H9 (cell line): ENCODE measurements around the gene CNNM2. TPM values are rescaled to one million over a fixed set of nuclear protein-coding genes. Genes with fewer than 3 reads are reported as not detected.

Experiments
- DNase-seq: peaks from one replicate; pipeline ENCODE4 v3.0.0-alpha.2; 2017
- H2AFZ ChIP-seq: one replicate; pipeline ENCODE4 v1.6.1; 2013; ENCODE audit warnings: mild to moderate bottlenecking, low read length, control low read depth, moderate library complexity
- H2AK5ac ChIP-seq: 2 replicates; pipeline ENCODE4 v1.6.1; 2013; ENCODE audit warnings: low read length, control low read depth, mixed read lengths; ENCODE audit not compliant: insufficient read length
- H2BK120ac ChIP-seq: one replicate; pipeline ENCODE4 v1.6.1; 2013; ENCODE audit warnings: low read depth, mild to moderate bottlenecking, low read length, control low read depth, inconsistent platforms; ENCODE audit not compliant: poor library complexity, severe bottlenecking
- H2BK12ac ChIP-seq: 2 replicates; pipeline ENCODE4 v1.6.1; 2013; ENCODE audit warnings: low read length, control low read depth, mixed read lengths, low read depth; ENCODE audit not compliant: insufficient read length
- H2BK15ac ChIP-seq: 2 replicates; pipeline ENCODE4 v1.6.1; 2013; ENCODE audit warnings: low read depth, low read length, control low read depth
- H2BK20ac ChIP-seq: one replicate; pipeline ENCODE4 v1.6.1; 2013; ENCODE audit warnings: low read depth, mild to moderate bottlenecking, low read length, control low read depth, inconsistent platforms; ENCODE audit not compliant: poor library complexity, severe bottlenecking
- H2BK5ac ChIP-seq: 2 replicates; pipeline ENCODE4 v1.6.1; 2013; ENCODE audit warnings: low read length, control low read depth, mixed read lengths; ENCODE audit not compliant: insufficient read length
- H3K14ac ChIP-seq: 2 replicates; pipeline ENCODE4 v1.6.1; 2013; ENCODE audit warnings: low read length, control low read depth; ENCODE audit not compliant: insufficient read depth
- H3K18ac ChIP-seq: 2 replicates; pipeline ENCODE4 v1.6.1; 2013; ENCODE audit warnings: low read depth, mild to moderate bottlenecking, mixed read lengths, low read length, control low read depth; ENCODE audit not compliant: insufficient read length
- H3K23ac ChIP-seq: 2 replicates; pipeline ENCODE4 v1.6.1; 2013; ENCODE audit warnings: low read length, control low read depth, mixed read lengths, low read depth; ENCODE audit not compliant: insufficient read length
- H3K23me2 ChIP-seq: 2 replicates; pipeline ENCODE4 v1.6.1; 2013; ENCODE audit warnings: low read depth, mild to moderate bottlenecking, mixed read lengths, low read length, control low read depth; ENCODE audit not compliant: insufficient read length, poor library complexity, severe bottlenecking
- H3K27ac ChIP-seq: 2 replicates; pipeline ENCODE4 v1.5.1; 2013; ENCODE audit warnings: low read length, control low read depth, mixed read lengths, low read depth; ENCODE audit not compliant: insufficient read length
- H3K27me3 ChIP-seq: 2 replicates; pipeline ENCODE4 v1.6.1; 2013; ENCODE audit warnings: low read length, control low read depth, inconsistent platforms; ENCODE audit not compliant: insufficient read depth
- H3K4ac ChIP-seq: 2 replicates; pipeline ENCODE4 v1.6.1; 2013; ENCODE audit warnings: low read depth, mild to moderate bottlenecking, control low read depth, inconsistent platforms, low read length, moderate library complexity
- H3K4me1 ChIP-seq: 2 replicates; pipeline ENCODE4 v1.6.1; 2013; ENCODE audit warnings: low read length, control low read depth, inconsistent platforms; ENCODE audit not compliant: insufficient read depth
- H3K4me2 ChIP-seq: 2 replicates; pipeline ENCODE4 v1.6.1; 2013; ENCODE audit warnings: low read length, control low read depth, mixed read lengths; ENCODE audit not compliant: insufficient read length, insufficient read depth
- H3K56ac ChIP-seq: 2 replicates; pipeline ENCODE4 v1.6.1; 2013; ENCODE audit warnings: low read depth, mild to moderate bottlenecking, mixed read lengths, low read length, control low read depth; ENCODE audit not compliant: insufficient read length
- H3K79me1 ChIP-seq: 2 replicates; pipeline ENCODE4 v1.6.1; 2013; ENCODE audit warnings: low read depth, mild to moderate bottlenecking, moderate library complexity, low read length, control low read depth, inconsistent platforms; ENCODE audit not compliant: insufficient read depth, poor library complexity, severe bottlenecking
- H3K79me2 ChIP-seq: 2 replicates; pipeline ENCODE4 v1.6.1; 2013; ENCODE audit warnings: low read length, control low read depth, inconsistent platforms; ENCODE audit not compliant: insufficient read depth
- H3K9ac ChIP-seq: 2 replicates; pipeline ENCODE4 v1.6.1; 2013; ENCODE audit warnings: low read length, control low read depth, mixed read lengths; ENCODE audit not compliant: insufficient read length; ENCODE audit errors: extremely low read depth
- H3K9me3 ChIP-seq: one replicate; pipeline ENCODE4 v1.6.1; 2013; ENCODE audit warnings: low read depth, low read length, inconsistent platforms; ENCODE audit not compliant: control insufficient read depth
- H3T11ph ChIP-seq: one replicate; pipeline ENCODE4 v1.6.1; 2013; ENCODE audit warnings: mild to moderate bottlenecking, low read length, control low read depth, inconsistent platforms
- H4K20me1 ChIP-seq: one replicate; pipeline ENCODE4 v1.6.1; 2013; ENCODE audit not compliant: control insufficient read depth, insufficient read length, insufficient read depth
- H4K5ac ChIP-seq: 2 replicates; pipeline ENCODE4 v1.6.1; 2013; ENCODE audit warnings: low read depth, mild to moderate bottlenecking, mixed read lengths, low read length, control low read depth; ENCODE audit not compliant: insufficient read length
- H4K8ac ChIP-seq: replicated peaks from 2 replicates; pipeline ENCODE4 v1.6.1; 2013; ENCODE audit warnings: low read length, control low read depth, mixed read lengths, low read depth; ENCODE audit not compliant: insufficient read length
- H4K91ac ChIP-seq: 2 replicates; pipeline ENCODE4 v1.6.1; 2013; ENCODE audit warnings: low read depth, mild to moderate bottlenecking, moderate library complexity, mixed read lengths, low read length, control low read depth; ENCODE audit not compliant: insufficient read length
- H3K27ac Mint-ChIP-seq, 3 experiments: 2 replicates in 2 of 3; 3 replicates in 1 of 3; pipeline ENCODE4 v1.8.0; 2020 to 2021; ENCODE audit warnings: mixed read lengths in 3 of 3, mild to moderate bottlenecking in 1 of 3, moderate library complexity in 1 of 3
- H3K27me3 Mint-ChIP-seq: 2 replicates; pipeline ENCODE4 v1.8.0; 2021; ENCODE audit warnings: low read depth, mild to moderate bottlenecking, moderate library complexity, mixed read lengths
- H3K36me3 Mint-ChIP-seq, 3 experiments: 2 replicates in 2 of 3; 3 replicates in 1 of 3; pipeline ENCODE4 v1.8.0; 2020 to 2021; ENCODE audit warnings: low read depth in 3 of 3, mixed read lengths in 3 of 3; ENCODE audit not compliant: insufficient read depth in 1 of 3
- H3K4me1 Mint-ChIP-seq, 2 experiments: 2 replicates each; pipeline ENCODE4 v1.8.0; 2020; ENCODE audit warnings: mixed read lengths in 2 of 2
- H3K4me3 Mint-ChIP-seq, 2 experiments: 2 replicates in 1 of 2; 3 replicates in 1 of 2; pipeline ENCODE4 v1.8.0; 2020 to 2021; ENCODE audit warnings: mild to moderate bottlenecking in 2 of 2, mixed read lengths in 2 of 2, moderate library complexity in 1 of 2
- H3K9me3 Mint-ChIP-seq, 2 experiments: 2 replicates in 1 of 2; 3 replicates in 1 of 2; pipeline ENCODE4 v1.8.0; 2020; ENCODE audit warnings: mild to moderate bottlenecking in 2 of 2, mixed read lengths in 2 of 2, moderate library complexity in 1 of 2
- CTCF ChIP-seq: fragments of 200-600 bp; sonication (generic); conservative IDR thresholded peaks from 3 replicates; pipeline ENCODE4 v1.8.0; 2021; ENCODE audit warnings: antibody characterized with exemption, mild to moderate bottlenecking
- WGBS: extraction: QIAGEN DNeasy Blood & Tissue Kit; methylation state at CpG from one replicate; pipeline ENCODE4 v1.1.7; 2013; ENCODE audit warnings: missing lambda C conversion rate, low lambda C conversion rate, mixed read lengths; ENCODE audit not compliant: insufficient read length; ENCODE audit errors: extremely low coverage; 5-methylcytosine and 5-hydroxymethylcytosine counted together
- total RNA-seq: library from RNA; stranded (reverse); gene quantifications from 2 replicates; pipeline ENCODE4 v1.2.1, GENCODE V29; 2021

The CNNM2 gene
- total RNA-seq, 1 experiment from 2014 or later, result 17.5 TPM

GRCh38 chr10:103054621-103055020 lies 136.5 kb downstream of the CNNM2 start:
- Mint-ChIP-seq H3K27ac (no peak overlapping the region), H3K4me1 (peaks cover 8% of the 10 kb centered on the region in 2 experiments), H3K27me3 (no peaks in the 10 kb centered on the region), H3K4me3 (no peak overlapping the region), H3K9me3 (no peaks in the 10 kb centered on the region), H3K36me3 (peaks cover 2 to 15% (median 3%) of the 10 kb centered on the region in 3 experiments; a peak in 3 of 7 replicates)
- no CpG with 5 or more reads among the region's 3 CpGs for WGBS
- H3K4me2 ChIP-seq, result no peak overlapping the region
- no peaks in the 10 kb centered on the region for H3K79me2 ChIP-seq
- H3K4ac ChIP-seq, result no peak overlapping the region
- H3K79me1 ChIP-seq, result no peaks in the 10 kb centered on the region
- no peaks in the 10 kb centered on the region for H3K27me3 ChIP-seq
- H3K56ac ChIP-seq, result no peak overlapping the region
- H3K4me1 ChIP-seq, result no peaks in the 10 kb centered on the region
- no peak overlapping the region for H2BK15ac ChIP-seq
- H3K9me3 ChIP-seq, result no peaks in the 10 kb centered on the region
- H4K5ac ChIP-seq, result no peak overlapping the region
- no peak overlapping the region for H2AFZ ChIP-seq
- H2BK5ac ChIP-seq, result no peak overlapping the region
- no peaks in the 10 kb centered on the region for H3K23me2 ChIP-seq
- no peaks in the 10 kb centered on the region for H4K20me1 ChIP-seq
- no peak overlapping the region for H2BK120ac ChIP-seq
- no peak overlapping the region for H4K91ac ChIP-seq
- H2BK12ac ChIP-seq, result no peak overlapping the region
- no peak overlapping the region for H3K14ac ChIP-seq
- no peak for DNase-seq
- no peak overlapping the region for H3K27ac ChIP-seq
- no peak overlapping the region for H4K8ac ChIP-seq
- no peak overlapping the region for H2BK20ac ChIP-seq
- no peak overlapping the region for H3K18ac ChIP-seq
- no peak overlapping the region for H2AK5ac ChIP-seq
- H3T11ph ChIP-seq, result no peak overlapping the region
- TF ChIP-seq CTCF, result no peak
- H3K9ac ChIP-seq, result no peak overlapping the region
- no peak overlapping the region for H3K23ac ChIP-seq
